ENCODE measurements around the gene OLFM1.

Gene OLFM1

DNA sequence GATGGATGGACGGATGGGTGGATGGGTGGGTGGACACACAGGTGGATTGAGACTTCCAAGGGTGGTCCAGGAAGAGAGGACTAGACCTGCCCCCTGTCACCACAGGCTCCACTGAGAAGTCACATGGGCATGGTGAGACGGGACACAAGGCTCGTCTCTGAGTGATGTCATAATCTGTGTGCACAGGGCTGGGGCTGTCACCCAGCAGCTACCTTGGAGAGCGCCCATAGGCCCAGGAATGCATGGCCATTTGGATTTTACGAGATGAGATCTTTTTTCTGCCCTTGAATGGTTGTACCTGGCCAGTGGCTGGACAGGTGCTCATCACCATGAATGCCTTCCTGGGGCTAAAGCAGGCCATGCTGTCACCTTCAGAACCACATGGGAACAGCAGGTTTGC, 3.1 kb downstream of the OLFM1 start:
- peak; percentile 8 for DNase-seq

DNA sequence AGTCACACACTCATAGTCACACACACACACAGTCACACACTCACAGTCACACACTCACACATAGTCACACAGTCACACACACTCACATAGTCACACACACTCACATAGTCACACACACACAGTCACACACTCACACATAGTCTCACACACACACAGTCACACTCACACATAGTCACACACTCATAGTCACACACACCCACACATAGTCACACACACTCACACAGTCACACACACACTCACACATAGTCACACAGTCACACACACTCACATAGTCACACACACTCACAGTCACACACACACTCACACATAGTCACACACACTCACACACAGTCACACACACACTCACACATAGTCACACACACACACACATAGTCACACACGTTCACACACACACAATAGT, 4.1 kb downstream of the OLFM1 start:
- DNase-seq = no peak

DNA sequence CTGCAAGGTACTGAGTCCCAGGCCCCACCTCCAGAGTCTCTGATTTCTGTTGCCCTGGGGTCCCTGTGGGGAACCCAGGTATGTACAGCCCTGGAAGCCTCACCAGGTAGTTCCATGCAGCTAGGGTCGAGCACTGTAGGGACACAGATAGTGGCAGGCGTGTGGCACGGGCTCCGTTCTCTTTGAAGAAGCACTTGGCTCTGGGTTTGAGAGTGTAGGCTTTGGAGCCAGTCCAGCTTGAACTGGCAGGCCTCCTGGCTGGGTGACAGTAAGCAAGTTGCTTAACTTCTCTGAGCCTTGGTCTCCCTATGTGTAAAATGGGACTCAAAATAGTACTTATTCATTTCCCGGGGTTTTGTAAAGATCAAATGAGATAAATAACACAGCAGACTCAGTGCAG, 5.6 kb downstream of the OLFM1 start:
- no peak for DNase-seq

DNA sequence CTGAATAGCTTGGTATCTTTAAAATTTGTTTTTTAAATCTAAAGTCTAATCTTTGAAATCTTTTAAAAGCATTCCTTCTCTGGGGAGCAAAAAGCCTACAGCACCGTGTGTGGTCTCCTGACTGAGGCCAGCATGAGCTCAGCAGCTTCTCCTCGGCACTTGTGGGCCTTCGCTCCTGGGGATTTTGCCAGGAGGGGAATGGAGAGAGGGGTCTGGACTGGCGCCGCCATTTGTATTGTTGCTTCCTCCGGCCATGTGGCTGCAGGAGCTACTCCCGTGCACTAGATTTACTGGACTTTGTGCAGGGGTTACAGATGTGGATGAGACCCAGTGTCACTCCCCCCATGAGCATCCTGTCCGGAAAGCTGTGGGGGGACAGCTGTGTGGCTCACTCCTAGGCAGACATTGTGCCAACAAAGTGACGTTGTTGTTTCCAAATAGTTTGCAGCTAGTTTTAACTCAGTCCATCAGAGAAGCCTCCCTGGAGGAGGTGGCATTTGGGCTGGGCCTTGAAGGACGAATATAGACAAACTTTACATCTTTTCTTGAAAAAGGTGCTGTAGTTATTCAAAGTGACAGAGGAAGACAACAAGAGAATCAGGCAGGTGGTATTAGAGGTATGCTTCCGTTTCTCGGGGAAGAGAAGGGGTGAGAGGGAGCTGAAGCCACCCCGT, 6.6 kb downstream of the OLFM1 start:
- DNase-seq = no peak

DNA sequence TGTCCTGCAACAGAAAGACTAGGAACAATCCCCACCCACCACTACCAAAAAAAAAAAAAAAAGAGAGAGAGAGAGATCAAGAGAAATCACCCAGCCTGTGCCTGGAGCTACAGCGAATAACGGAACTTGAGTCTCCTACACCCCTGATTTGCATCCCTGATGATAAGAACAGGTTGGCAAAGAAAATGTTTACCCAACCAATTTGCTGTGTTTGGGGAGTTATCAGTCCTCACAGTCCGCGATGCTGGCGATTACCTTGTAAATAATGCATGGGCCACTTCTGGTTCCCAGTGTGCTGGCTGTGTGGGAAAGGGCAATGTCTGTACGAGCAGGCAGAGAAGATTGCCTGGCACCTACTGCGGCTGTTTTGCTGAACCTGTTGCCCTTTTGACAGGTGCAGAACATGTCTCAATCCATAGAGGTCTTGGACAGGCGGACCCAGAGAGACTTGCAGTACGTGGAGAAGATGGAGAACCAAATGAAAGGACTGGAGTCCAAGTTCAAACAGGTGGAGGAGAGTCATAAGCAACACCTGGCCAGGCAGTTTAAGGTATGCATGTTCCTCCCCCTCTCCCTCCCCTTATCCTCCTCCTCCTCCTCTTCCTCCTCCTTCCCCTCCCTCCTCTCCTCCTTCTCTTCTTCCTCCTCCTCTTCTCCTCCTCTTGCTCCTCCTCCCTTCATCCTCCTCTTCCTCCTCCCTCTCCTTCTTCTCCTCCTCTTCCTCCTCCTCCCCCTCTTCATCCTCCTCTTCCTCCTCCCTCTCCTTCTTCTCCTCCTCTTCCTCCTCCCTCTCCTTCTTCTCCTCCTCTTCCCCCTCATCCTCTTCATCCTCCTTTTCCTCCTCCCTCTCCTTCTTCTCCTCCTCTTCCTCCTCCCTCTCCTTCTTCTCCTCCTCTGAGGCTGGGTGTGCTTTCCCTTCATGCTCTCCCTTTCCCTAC, 8.3 kb downstream of the OLFM1 start:
- DNase-seq = no peak

DNA sequence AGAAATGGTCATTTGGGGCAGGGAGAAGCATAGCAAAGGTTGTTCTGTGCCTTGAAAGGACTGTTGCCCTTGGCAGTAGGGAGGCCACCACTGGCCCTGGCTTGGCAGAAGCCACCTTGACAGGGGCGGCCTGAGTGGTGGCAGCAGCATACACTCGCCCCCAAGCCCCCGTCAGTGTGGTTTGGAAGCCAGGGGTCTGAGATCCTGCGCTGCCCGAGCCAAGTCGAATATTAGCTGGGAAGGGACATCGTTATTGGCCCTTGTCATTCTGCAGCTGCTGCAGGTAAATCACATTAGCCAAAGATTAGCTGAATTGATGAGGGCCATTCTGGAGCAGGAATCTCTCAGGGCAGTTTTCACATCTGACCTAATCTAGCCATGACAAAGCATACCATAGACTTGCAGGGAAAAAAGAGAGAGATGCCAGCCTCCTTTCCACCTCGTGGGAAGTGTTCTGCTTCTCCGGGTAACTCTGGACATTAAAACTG, 9.0 kb downstream of the OLFM1 start:
- DNase-seq = no peak

DNA sequence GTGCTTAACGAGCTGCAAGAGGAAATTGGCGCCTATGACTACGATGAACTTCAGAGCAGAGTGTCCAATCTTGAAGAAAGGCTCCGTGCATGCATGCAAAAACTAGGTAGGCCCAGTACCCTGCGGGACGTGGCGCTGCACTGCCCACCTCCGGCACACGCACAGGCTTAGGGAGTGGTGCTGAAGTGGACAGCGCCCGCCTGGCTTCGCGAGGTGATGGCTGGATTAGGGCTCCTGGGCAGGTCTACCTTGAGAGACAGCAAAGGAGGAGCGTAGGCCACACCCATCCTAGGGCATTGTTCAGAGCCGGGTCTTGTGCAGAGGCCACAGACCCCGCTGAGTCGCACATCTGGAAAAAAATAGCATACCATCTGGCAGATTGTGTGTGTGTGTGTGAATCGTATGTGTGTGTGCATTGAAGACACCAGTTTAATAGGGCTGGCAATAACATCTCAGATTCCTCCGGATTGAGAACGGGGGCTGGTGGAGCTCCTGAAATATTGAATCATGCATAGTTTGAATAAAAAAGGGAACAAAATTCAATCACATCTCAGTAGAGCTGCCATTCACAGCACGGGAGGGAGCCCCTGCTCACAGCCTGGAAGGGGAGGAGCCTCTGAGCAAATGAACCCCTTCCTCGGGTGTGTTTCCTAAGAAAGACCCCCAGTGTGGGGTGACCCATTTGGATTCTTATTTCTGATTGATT, 11.1 kb downstream of the OLFM1 start:
- peak; percentile 13 for DNase-seq

DNA sequence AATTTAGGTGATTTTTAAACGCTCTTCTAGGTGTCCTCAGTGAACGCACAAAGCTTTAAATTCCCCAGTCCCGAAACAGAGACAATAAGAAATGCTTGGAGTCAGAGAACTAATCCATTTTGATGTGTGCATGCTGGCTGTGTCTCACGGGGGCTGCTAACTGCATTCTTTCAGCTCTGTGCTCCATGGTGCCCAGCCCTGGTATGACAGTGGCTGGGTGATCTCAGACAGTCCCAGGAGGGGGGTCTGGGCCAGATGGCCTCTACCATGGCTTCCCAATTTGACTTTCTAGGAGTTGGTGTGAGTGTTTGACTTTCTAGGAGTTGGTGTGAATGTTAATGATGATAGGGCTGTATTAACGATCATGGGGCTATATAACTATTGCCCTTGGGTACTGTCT, 12.1 kb downstream of the OLFM1 start:
- no peak for DNase-seq

DNA sequence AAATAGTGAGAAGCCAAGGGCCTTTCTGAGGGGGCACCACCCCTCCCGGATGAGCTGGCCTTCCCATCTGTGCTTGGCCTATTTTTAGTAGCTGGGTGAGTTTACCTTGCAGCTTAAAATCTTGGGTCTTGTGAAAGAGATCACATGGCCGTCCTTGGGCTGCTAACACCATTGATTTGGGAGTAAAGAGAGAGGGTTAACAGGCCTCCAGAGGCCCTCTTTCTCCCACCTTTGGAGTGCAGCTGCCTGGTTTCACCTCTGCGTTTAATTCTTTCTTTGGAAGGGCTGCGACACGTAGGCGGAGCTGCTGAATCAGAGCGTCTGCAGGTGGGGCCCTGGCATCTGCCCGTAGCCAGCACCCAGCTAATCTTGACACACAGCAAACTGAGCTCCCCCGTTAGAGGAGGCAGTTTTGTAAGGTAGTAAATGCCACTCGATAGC, 12.8 kb downstream of the OLFM1 start:
- no peak for DNase-seq

DNA sequence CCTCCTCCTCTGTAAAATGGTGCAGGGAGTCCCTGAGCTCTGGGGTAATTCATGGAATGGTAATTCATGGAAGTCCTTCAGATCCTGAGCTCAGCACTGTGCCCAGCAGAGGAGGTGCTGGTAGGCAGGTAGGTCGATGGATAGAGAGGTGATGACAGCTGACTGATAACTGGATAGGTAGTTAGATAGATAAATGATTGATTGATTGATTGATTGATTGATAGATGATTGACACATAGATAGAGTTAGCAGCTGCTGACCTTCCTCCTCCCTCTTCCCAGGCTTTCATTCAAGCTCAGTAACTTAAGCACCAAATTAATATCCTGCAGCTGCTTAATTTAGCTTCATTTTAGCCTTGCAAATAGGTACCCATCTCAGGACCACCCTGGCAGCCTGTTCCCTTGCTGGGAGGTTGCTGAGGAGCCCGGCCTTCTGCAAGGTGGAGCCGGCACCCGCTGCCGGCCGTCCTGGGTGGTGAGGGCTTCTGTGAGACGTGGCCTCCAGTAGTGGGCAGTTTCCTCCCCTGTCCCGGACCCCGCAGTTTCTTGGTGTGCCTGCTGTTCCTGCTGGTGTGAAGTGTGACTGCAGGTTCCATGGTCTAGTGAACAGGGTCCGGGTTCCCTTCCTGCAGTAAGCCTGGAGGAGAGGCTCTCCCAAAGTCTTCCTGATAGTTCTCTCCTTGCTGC, 13.4 kb downstream of the OLFM1 start:
- DNase-seq = no peak

DNA sequence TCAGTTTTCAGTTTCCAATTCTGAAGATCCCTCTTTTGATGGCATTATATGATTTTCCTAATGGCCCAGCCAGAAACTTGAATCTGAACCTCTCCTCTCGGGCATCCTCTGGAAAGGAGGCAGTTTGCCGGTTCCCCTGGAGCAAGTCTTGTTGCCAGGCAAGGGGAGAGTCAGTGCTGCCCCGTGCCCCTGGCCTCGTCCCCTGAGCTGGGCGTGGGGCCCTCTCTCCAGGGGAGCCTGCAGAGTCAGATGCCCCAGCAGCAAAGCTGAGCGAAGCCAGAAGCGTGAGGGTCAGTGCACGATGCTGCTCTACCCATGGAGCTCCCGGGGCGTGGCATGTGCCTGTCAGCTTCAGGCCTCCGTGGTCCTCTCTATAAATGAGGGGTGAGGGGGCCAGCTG, 14.0 kb downstream of the OLFM1 start:
- no peak for DNase-seq

DNA sequence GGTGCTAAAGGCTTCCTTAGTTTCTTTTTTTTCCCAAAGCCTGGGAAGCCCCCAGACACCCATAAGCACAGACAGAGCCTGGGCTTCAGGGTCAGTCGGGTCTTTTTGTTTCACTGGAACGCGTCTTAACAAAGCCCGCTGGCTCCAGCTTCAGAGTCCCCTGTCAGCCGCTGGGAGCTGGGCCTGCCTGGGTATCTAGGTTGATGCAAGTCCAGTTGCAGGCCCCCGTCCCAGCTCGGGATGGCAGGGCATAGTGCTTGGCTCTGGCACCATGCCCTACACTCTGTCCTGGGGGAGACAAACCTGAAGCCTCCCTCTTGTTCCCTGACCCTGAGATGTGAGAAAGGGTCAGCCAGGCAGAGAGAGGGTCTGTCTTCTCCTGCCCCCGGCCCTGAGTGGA, 14.5 kb downstream of the OLFM1 start:
- no peak for DNase-seq

DNA sequence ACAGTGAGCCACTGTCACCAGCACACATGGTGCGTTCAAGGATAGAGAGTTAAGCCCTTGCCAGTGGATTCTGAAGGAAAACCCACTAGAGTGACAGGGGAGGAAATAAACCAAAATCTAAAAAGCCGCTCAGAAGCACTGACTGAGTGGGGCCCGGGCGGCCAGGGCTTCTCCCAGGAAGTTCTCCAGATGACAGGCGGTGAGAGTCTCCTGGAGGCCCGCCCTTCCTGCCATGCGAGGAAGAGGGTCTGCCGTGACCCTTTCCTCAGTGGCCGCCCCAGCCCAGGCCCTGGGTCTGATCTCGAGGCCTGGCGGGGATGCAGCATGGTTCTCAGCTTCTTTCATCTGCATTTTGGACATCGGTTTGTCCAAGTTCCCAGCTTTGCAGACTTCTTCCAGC, 14.9 kb downstream of the OLFM1 start:
- no peak for DNase-seq

DNA sequence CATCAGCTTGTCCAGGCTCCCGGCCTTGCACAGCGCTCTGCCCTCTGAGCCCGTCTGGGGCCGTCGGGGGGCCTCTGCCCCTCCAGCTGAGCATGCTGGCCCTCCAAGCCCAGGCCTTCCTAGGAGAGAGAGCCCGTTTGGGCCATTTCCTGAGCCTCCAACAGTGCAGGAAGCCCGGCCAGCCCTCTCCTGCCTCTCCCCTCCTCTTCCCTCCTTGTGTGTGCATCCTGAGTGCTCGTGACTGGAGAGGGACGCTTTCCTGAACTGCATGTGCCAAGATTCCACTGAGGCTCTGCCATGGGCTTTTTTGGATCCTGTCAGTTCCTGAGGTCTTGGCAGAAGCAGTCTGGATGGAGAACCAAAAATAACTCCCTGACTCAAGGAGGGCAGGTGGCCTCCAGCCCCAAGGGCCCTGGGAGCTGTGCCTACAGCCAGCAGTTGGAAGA, 15.6 kb downstream of the OLFM1 start:
- no peak for DNase-seq

DNA sequence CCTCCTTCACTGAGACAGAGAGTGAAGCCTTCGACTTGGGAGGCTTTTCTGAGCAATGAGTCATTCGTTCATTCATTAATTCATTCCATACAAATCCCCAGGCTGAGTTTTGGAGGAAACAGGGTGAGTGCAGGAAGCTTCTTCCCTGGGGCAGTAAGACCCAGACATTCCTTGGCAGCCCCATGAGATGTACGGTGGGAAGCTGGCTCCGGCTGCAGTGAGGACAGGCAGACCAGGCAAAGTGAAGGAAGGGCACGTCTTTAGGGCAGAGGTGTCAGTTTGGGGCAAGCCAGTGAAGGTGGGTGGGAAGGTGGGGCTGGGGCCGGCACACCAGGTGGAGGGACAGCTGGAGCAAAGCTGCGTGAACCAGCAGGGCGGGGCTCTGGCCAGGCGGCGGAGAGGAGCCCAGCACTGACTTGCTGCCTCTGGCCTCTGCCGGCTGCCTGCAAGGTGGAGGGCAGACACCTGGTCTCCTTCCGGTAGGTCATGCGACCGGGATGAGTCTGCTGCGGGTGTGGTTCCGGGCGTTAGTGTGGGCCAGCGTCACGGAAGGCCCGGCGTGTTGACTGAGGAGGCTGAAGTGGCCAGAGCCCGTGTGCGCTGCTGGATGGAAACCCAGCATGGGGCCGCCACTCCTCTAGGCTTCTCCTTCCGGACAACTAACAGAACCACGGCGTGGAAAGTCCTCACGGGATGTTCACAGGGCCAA, 16.6 kb downstream of the OLFM1 start:
- no peak for DNase-seq

DNA sequence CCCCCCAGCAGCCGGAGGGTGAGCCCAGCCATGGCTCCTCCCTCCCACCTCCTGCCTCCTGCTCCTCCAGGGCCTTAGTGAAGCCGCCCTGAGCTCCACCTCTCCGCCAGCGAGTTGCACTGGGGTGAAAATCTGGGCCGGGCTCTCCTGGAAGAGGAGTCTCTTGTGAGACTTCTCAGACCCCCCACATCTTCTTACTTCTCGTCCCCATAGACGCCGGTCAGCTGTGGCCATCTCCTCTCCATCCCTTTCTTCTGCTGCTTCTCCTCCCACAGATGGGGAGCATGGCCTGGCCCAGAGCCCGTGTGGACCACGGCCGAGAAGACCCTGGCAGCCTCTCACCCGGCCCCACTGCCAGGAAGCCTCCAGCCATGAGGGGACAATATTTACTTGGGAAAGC, 17.3 kb downstream of the OLFM1 start:
- DNase-seq = no peak

DNA sequence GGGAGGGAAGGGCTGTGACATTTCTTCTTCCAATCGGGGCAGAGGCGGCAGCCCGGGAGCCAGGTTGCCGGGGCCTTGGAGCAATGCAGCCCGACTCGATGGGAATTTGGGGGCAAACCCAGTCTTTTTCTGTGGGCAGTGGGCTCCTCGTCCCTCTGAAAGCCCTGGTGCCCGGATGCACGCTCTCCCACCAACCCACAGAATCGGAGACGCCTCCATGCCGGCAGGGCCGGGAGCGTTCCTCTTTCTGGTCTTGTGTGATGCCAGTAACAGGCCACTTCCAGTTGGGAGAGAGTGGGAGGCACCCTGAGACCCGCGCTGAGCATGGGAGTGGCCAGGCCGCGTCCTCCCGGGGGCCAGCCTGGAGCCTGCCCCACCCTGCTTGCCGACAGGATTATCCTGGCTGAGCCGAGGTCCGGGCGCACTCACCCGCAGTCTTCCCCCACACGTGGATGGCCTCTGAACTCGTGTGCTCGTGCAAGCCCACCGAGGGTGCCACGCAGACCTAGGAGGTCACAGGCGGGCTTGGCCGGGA, 17.8 kb downstream of the OLFM1 start:
- no peak for DNase-seq

DNA sequence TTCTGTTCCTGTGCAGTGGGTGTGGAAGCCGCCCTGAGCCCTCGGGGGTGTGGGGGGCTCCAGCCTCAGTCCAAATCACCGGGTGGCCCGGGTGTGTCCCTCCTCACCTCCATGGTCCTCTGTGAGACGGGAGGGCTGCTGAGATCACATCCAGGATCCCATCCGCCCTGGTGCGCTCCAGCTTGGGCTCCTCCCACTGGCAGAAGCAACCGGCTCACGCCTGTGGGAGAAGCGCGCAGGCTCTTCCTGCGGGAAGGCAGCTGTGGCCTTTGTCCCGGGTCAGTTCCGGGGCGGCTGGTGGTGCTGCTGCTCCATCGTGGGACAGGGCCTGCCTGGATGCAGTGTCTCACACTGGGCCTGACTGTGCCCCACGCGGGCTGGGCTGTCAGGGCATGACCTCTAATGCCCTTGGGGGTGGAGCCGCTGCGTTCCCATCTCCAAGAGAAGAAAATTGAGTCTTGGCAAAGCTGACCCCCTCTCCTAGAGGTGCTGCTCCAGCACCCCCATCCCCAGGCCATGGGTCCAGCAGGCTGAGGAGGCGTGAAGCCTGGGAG, 18.5 kb downstream of the OLFM1 start:
- DNase-seq = no peak

DNA sequence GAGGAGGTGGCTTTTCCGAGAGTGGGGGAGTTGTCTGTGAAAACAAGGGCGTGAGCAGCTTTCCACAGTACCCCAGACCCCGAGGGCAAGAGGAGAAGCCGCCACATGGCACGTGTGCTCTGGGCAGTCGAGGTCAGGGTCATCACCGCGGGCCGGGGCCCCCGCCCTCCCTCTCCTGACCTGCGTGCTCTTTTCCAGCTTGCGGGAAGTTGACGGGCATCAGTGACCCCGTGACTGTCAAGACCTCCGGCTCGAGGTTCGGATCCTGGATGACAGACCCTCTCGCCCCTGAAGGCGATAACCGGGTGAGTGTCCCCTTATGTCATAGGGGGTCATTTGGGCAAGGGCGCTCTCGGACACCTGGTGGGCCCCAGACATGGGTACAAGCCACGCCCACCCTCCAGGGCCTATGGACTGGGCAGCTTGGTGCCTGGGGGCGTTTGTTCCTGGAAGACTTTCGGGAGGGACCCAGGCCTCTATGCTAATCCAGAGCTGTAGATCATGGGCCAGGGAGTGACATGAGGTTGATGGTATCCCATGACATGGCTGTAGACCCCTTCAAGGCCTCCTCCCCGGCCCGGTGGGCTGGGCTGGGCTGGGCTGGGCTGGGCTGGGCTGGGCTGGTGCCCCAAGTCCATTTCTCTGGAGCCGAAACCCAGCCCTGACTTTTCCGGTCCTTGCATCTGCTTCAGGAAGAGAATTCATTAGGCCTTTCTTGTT, 19.2 kb downstream of the OLFM1 start:
- DNase-seq = no peak

DNA sequence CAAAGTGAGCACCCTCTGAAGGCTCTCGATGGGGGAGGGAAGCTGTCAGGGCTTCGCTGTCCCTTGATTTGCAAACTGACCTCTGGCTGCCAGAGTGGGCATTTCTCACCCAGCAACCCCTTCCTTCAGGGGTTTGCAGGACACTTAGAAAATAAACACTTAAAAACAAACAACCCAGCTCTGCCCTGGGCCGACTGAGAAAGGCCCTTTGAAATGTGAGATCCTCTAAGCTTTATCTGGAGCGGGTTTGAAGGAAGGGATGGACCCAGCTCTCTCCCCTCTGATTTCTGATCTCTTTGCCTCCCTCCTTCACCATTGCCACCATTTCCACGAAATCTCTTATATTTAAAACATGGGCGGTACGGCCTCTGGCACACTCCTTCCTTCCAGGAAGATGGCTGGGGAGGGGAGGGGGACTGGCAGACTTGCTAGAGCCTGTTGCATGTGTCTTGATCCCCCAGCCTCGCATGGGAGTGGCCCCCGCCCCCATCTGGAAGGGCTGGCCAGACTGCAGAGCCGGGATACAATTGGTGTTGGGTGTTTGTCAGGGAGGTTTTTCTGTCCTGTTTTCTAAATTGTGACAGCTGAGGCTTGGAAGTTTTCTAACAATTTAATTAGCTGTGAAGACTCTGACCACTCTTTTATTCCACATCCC, 20.2 kb downstream of the OLFM1 start:
- no peak for DNase-seq

Data from fibroblast of skin of back (primary cell).